ENCODE data around the gene KIF12.

DNA sequence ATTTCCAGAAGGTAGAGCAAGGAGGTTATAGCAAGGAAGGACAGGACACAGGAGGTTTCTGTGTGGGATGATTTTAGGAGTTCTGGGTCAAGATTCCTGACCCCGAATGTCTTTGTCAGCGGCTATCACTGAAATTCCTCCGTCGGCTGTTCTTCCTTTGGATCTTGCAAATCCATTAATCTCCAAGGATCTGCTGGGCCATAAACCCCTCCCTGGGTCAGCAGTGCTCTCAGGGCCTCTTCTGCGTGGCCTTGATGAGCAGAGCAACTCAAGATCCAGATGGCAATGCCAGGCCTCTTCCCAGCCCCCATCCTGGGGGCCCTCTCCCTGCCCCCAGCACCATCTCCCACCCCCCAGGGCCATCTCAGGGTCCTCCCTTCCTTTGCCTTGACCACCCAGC, 40.0 kb upstream of the KIF12 start:
- no peak for TF ChIP-seq EZH2 (IDR thresholded peaks at IDR 0.05; ENCODE audit: borderline replicate concordance)
- TF ChIP-seq, protein P1, sequence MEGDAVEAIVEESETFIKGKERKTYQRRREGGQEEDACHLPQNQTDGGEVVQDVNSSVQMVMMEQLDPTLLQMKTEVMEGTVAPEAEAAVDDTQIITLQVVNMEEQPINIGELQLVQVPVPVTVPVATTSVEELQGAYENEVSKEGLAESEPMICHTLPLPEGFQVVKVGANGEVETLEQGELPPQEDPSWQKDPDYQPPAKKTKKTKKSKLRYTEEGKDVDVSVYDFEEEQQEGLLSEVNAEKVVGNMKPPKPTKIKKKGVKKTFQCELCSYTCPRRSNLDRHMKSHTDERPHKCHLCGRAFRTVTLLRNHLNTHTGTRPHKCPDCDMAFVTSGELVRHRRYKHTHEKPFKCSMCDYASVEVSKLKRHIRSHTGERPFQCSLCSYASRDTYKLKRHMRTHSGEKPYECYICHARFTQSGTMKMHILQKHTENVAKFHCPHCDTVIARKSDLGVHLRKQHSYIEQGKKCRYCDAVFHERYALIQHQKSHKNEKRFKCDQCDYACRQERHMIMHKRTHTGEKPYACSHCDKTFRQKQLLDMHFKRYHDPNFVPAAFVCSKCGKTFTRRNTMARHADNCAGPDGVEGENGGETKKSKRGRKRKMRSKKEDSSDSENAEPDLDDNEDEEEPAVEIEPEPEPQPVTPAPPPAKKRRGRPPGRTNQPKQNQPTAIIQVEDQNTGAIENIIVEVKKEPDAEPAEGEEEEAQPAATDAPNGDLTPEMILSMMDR (IDR thresholded peaks at IDR 0.05; ENCODE audit: poor library complexity), result no peak
